Measurements from ENCODE around the gene NLRP11. TPM values are rescaled to one million over a fixed set of nuclear protein-coding genes. Genes with fewer than 3 reads are reported as not detected.

The NLRP11 gene
- total and polyA plus RNA-seq, 2 of the 4 experiments (the other 2 are of a cell fraction) = not detected

- H3K23ac ChIP-seq (ENCODE audit: low read depth, low read length) = no peak overlapping the region
Measured at GRCh38 chr19:55838906-55839305, 7.1 kb upstream of the NLRP11 start.

More at GRCh38 chr19:55838906-55839305, 7.1 kb upstream of the NLRP11 start:
- Histone ChIP-seq H3K36me3 (ENCODE audit: control insufficient read depth, insufficient read depth, low read length) (no peaks in the 10 kb centered on the region), H3K4me3 (ENCODE audit: insufficient read depth, low read depth, low read length) (no peak overlapping the region), H4K91ac (ENCODE audit: insufficient read depth, low read depth, low read length) (no peak overlapping the region), H2BK120ac (ENCODE audit: low read depth, low read length) (no peak overlapping the region), H3K27me3 (ENCODE audit: control insufficient read depth, insufficient read depth, low read length) (no peaks in the 10 kb centered on the region), H2BK20ac (ENCODE audit: low read depth, low read length) (no peak overlapping the region), H3K9ac (ENCODE audit: low read depth, low read length) (no peak overlapping the region), H2BK5ac (ENCODE audit: low read depth, low read length, poor library complexity, severe bottlenecking) (no peak overlapping the region), H4K5ac (ENCODE audit: low read depth, low read length) (no peak overlapping the region), H4K8ac (ENCODE audit: low read depth in 2 of 2, low read length in 2 of 2) (no peak overlapping the region), H3K4ac (ENCODE audit: low read depth, low read length) (no peak overlapping the region), H3K27ac (ENCODE audit: insufficient read depth, low read length) (no peak overlapping the region), H2AFZ (replicated peaks; ENCODE audit: low read length, poor library complexity) (no peak overlapping the region), H3K4me2 (ENCODE audit: low read depth, low read length) (no peak overlapping the region), H3K79me1 (ENCODE audit: low read depth in 1 of 2, low read length in 2 of 2) (no peaks in the 10 kb centered on the region), H3K14ac (replicated peaks; ENCODE audit: low read depth, low read length) (no peak overlapping the region), H2AK9ac (replicated peaks; ENCODE audit: low read depth, low read length, poor library complexity) (no peak overlapping the region), H3K4me1 (ENCODE audit: control insufficient read depth, insufficient read depth, low read length) (no peaks in the 10 kb centered on the region), H3K18ac (ENCODE audit: low read depth, low read length) (no peak overlapping the region), H3K9me1 (ENCODE audit: insufficient read depth, low read length) (no peaks in the 10 kb centered on the region), H3K9me3 (ENCODE audit: control insufficient read depth, insufficient read depth, low read length) (peaks cover 17% of the 10 kb centered on the region; the same call in 1 of the 2 replicates), H2BK15ac (ENCODE audit: low read depth, low read length) (no peak overlapping the region), H2AK5ac (ENCODE audit: low read depth, low read length) (no peak overlapping the region), H3K56ac (ENCODE audit: extremely low read depth, insufficient read depth, low read length) (no peak overlapping the region), H4K20me1 (ENCODE audit: insufficient read depth, low read length) (no peaks in the 10 kb centered on the region)
- intact Hi-C loops (cut with micrococcal nuclease) = no loop called here
- dilution Hi-C loops (cut with HindIII; ENCODE audit: low sequenced_read_pairs, unreplicated experiment) = no loop called here
- in situ Hi-C loops (cut with MboI; ENCODE audit: low sequenced_read_pairs) = no loop called here
- CTCF ChIA-PET = no interaction called here
- DNase-seq (no peak), ATAC-seq (ENCODE audit: low read depth) (no peak)
- no CpG with 5 or more reads among the region's 4 CpGs for WGBS, 2 experiments (ENCODE audit: extremely low coverage in 2 of 2, insufficient read length in 1 of 2)
- POLR2A ChIA-PET (ENCODE audit: unreplicated experiment) = no interaction called here
- BruUV-seq (replicated peaks) = no TSS peak
- TF ChIP-seq MAZ (IDR thresholded peaks at IDR 0.05; ENCODE audit: borderline replicate concordance, low read depth, low read length) (no peak), RFX5 (IDR thresholded peaks at IDR 0.05; ENCODE audit: low read depth, low read length) (no peak)
- TF ChIP-seq, protein P1, sequence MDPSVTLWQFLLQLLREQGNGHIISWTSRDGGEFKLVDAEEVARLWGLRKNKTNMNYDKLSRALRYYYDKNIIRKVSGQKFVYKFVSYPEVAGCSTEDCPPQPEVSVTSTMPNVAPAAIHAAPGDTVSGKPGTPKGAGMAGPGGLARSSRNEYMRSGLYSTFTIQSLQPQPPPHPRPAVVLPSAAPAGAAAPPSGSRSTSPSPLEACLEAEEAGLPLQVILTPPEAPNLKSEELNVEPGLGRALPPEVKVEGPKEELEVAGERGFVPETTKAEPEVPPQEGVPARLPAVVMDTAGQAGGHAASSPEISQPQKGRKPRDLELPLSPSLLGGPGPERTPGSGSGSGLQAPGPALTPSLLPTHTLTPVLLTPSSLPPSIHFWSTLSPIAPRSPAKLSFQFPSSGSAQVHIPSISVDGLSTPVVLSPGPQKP (IDR thresholded peaks at IDR 0.05; ENCODE audit: borderline replicate concordance, low read depth, low read length) = no peak

Data from IMR-90 (cell line).